Stimulated activated CD4-positive, alpha-beta T cell treated with anti-CD3 and anti-CD28 coated beads, Interleukin-15, amount 100 ng/mL, for 1 hour (primary cell): Measurements from ENCODE around the gene AMPD1.

Experiments
- DNase-seq, 2 donors: peaks; one replicate each; pipeline ENCODE4 v3.0.0-alpha.2; 2020; ENCODE audit warnings: low read depth in 1 of 2, low spot score in 1 of 2

AMPD1 gene

GRCh38 chr1:114695430-114696058, at the start of gene AMPD1:
TSS of gene AMPD1 (minus strand) at chr1:114695546. CDS start at chr1:114695471, 75 bp downstream.
- no peak for DNase-seq

GRCh38 chr1:114741963-114742746, 46.8 kb upstream of the AMPD1 start:
- DNase-seq: no peak

GRCh38 chr1:114740331-114740730, 45.0 kb upstream of the AMPD1 start:
- no peak for DNase-seq

GRCh38 chr1:114737314-114737849, 42.0 kb upstream of the AMPD1 start:
- no peak for DNase-seq

GRCh38 chr1:114735479-114735878, 40.1 kb upstream of the AMPD1 start:
- no peak for DNase-seq

GRCh38 chr1:114729782-114730181, 34.4 kb upstream of the AMPD1 start:
- DNase-seq: no peak

- DNase-seq: no peak
Measured at GRCh38 chr1:114728553-114728952, 33.2 kb upstream of the AMPD1 start.

GRCh38 chr1:114725230-114725629, 29.9 kb upstream of the AMPD1 start:
- no peak for DNase-seq

- DNase-seq: no peak
Measured at GRCh38 chr1:114723915-114724314, 28.6 kb upstream of the AMPD1 start.

- no peak for DNase-seq
Measured at GRCh38 chr1:114723457-114723856, 28.1 kb upstream of the AMPD1 start.

GRCh38 chr1:114720492-114720891, 25.1 kb upstream of the AMPD1 start:
- DNase-seq: no peak

GRCh38 chr1:114719424-114719787, 24.1 kb upstream of the AMPD1 start:
- no peak for DNase-seq

- no peak for DNase-seq
Measured at GRCh38 chr1:114718661-114719423, 23.5 kb upstream of the AMPD1 start.

GRCh38 chr1:114716304-114717170, 21.2 kb upstream of the AMPD1 start, which contains the start of gene NRAS:
TSS of gene NRAS (minus strand) at chr1:114716771. CDS start at chr1:114716160, 611 bp downstream.
- peak; percentile 86 to 94 for DNase-seq

- no peak for DNase-seq
Measured at GRCh38 chr1:114715952-114716303, 20.6 kb upstream of the AMPD1 start.

GRCh38 chr1:114712977-114713376, 17.6 kb upstream of the AMPD1 start:
- DNase-seq: no peak

- DNase-seq: no peak
Measured at GRCh38 chr1:114710360-114710759, 15.0 kb upstream of the AMPD1 start.

GRCh38 chr1:114707604-114708003, 12.3 kb upstream of the AMPD1 start:
- no peak for DNase-seq

GRCh38 chr1:114703242-114703641, 7.9 kb upstream of the AMPD1 start:
- DNase-seq: no peak

GRCh38 chr1:114702737-114703136, 7.4 kb upstream of the AMPD1 start:
- no peak for DNase-seq

- DNase-seq: no peak
Measured at GRCh38 chr1:114701931-114702330, 6.6 kb upstream of the AMPD1 start.
